GM21360 (cell line): Measurements from ENCODE around the gene AGL.
"Not testable (repeated sequence)": the region's sequence is repeated elsewhere in the genome, so short reads cannot be mapped to it uniquely, and the experiment has no call there.

Experiments
- ATAC-seq: cut with Tn5 transposase; IDR thresholded peaks from one replicate; pipeline ENCODE4 v1.9.1; 2021; ENCODE audit warnings: mild to moderate bottlenecking, moderate library complexity; ENCODE audit not compliant: unreplicated experiment

Gene AGL

DNA sequence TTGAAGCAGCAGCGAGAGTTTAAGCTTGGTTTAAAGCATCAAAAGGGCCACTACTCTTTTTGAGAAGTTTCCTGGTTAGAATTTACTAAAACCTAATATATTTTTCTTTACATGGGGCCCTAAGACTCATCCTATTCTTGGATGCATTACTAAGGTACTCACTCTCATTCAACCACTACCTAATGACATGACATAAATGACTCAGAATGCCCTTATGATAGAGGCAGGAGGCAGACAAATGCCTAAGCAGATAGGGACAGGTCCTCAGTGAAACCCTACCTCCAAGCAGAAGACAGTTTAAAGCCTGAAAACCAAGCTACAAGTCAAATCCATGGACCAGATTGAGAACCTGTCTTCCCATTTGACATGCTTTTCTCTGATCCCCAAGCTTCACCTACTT lies 85.4 kb downstream of the AGL start:
- ATAC-seq = no peak

GRCh38 chr1:99936071-99936470 lies 85.9 kb downstream of the AGL start:
- no peak for ATAC-seq

DNA sequence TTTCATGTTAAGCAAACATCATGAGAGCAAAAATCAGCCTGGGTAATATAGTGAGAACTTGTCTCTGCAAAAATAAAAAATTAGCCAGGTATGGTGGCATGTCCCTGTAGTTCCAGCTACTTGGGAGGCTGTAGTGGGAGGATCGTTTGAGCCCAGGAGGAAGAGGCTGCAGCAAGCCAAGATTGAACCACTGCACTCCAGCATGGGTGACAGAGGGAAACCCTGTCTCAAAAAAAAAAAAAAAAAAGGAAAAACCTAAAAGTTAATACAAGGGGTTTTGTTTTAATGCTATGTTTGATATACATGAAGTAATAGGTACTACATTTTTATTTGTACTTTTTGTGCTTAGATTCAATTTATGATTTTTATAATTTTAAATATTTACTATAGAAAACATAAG lies 92.6 kb downstream of the AGL start:
- ATAC-seq = no peak

DNA sequence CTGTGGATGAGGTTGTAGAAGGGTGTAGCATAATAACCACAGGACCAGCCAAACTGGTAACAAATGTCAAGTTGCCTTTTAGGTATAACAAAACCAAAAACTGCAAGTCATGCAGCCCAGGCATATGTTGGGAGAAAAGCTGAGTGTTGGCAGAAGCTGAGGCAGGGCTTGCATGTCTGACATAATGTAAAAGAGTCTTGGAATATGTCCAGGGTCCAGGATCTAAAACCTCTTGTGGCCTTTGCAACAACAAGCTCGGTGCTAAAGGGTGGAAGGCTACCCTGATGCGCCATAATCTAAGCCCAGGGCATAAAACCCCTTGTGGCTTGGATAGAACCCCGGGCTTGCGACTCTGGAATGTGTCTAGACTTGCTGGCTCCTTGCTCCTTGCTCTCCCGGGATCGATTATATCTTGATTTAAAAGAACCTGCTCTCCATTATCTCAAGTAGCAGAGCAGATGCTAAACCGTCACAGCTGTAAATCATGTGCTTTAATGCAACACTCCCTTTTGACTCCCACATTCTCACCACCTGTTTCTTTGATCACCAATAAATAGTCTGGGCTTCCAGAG lies 93.1 kb downstream of the AGL start:
- ATAC-seq = no peak

- no peak for ATAC-seq
Observed at GRCh38 chr1:99944192-99944591, 94.0 kb downstream of the AGL start.

- ATAC-seq = no peak
Observed at GRCh38 chr1:99945174-99945573, 95.0 kb downstream of the AGL start.

GRCh38 chr1:99950486-99950885 lies 100.3 kb downstream of the AGL start:
- ATAC-seq = no peak

DNA sequence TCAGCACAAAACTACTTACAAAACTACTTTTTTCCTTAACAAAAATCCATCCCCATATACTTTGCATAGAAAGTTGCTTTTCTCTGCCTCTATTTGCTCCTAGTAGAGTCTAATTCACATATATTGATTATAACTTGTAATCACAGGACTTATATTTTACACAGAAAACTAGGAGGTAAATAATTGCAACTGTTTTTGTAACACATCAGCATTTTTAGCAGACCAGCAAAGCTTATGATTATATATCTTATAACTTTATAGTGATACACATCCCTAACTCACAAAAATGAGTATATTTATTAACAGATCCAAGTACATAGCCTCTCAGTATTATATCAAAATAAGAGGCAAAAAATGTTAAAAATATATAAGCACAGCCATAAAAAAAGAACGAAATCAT lies 102.4 kb downstream of the AGL start:
- ATAC-seq = no peak

GRCh38 chr1:99955375-99955774 lies 105.2 kb downstream of the AGL start:
- no peak for ATAC-seq

DNA sequence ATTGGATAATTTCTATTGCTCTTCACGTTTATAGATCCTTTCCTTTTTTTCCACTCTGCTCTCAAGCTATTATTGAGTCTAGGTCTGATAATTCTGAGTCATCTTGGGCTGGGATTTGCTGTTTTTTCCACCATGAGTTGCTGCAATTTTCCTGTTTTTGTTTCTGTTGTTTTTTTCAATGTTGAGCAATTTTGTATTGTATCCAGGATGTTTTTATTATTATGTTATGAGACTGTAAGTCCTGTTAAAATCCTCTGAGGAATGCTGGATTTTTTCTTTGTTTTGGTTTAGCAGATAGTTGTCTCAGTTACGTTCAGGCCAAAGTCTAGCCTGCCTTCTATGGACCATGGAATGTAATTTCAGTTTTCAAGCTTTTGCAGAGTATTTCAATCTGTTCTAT lies 106.6 kb downstream of the AGL start:
- no peak for ATAC-seq

DNA sequence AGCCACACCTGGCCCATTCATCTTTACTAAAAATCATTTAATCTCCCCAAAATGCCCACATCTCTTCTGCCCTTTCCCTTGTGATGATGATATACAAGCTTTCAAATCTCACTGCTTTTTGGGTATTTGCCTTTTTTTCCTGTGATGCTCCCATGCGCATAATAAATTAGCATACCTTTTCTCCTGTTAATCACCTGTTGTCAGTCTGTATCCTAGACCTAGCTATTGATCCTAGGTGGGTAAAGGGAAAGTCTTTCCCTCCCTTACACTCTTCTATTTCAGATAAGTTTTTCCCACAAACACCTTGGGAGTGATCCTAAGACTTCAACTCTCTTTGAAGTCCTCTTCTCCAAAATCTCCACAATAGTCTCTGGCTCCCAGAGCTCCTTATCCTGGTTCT lies 107.7 kb downstream of the AGL start:
- no peak for ATAC-seq

DNA sequence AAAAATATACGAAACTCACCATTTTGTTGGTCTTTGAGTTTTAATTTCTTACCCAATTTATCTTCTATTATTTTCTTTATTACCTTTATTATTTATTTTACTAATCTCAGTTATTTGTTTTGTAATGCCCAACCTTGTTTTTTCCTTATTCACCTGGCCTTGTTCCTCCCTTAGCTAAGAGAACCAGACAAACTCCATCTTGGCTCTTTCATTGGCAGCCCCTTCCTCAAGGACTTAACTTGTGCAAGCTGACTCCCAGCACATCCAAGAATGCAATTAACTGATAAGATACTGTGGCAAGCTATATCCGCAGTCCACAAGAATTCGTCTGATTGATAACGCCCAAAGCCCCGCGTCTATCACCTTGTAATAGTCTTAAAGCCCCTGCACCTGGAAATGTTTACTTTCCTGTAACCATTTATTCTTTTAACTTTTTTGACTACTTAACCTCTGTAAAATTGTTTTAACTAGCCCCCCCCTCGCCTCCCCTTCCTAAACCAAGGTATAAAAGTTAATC lies 109.1 kb downstream of the AGL start:
- not testable (repeated sequence) for ATAC-seq

GRCh38 chr1:99960260-99960659 lies 110.1 kb downstream of the AGL start:
- ATAC-seq = not testable (repeated sequence)

DNA sequence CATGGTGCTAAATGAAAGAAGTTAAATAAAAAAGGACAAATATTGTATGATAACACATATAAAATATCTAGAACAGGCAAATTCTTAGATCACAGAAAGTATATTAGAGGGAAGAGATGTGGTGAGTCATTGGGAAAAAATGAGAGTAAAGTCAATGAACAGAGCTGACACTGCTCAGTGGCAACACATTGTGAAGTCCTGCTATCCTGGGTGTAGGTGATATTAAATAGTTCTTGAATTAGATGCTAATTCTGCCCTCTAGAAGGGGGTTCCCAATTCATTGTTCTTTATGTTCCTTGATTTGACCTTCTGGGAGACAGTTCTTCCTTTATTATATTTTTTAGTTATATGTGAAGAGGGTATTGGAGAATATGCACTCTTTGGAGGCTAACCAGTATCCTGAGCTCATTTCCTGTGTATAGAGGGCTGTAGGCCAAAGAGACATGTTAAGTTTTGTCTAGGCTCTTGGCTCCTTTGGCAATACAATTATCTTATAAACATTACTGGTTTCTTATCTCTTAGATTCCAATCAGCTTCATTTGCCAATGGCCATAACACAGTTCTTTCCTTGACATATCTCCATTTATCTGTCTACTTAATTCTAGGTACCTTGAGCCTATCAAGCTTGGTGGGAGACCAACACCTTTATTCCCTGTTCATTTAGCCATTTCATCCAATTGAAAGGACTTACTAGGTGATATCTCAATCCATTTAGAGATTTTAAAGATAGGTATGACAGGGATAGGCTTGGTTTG lies 113.1 kb downstream of the AGL start:
- no peak for ATAC-seq

GRCh38 chr1:99964806-99965205 lies 114.6 kb downstream of the AGL start:
- ATAC-seq = no peak

DNA sequence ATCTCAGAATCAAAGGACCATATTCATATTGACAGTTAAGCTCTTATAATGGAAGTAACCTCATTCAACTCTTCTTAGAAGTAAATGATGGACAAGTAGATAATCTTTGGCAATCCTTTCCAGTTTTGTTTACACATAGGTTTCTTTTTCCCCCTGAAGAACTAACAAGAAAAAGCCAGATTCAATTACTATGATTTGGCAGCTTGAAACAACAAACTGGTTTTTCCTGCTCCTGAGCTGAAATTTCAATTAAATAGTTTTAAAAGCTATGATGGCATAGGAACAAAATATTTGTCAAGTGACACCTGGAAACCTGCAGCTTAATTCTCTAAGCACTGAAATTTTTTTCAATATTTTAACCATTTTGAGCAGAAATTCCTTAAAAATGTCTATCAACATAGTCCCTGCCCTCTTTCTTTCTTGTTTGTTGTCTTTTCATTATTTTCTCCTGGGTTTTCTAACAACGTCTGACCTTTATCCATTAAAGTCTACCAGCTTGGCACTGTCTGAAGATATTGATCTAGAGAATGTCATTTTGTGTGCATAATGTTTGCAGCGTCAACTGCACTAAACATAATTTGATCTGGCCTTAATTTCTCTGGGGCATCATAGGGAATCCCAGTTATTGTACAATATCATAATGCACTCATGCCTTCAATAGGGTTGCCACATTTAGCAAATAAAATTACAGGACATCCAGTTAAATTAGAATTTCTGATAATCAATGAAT lies 115.7 kb downstream of the AGL start:
- no peak for ATAC-seq

DNA sequence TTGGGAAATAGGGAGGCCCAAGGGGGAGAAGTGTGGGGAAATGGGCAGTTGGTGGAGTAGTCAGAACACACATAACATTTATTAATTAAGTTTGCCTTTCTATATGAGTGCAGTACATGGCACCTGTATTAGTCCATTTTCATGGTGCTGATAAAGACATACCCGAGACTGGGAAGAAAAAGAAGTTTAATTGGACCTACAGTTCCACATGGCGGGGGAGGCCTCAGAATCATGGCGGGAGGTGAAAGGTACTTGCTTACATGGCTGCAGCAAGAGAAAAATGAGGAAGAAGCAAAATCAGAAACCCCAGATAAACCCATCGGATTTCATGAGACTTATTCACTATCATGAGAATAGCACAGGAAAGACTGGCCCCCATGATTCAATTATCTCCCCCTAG lies 118.1 kb downstream of the AGL start:
- ATAC-seq = no peak

GRCh38 chr1:99969260-99969728 lies 119.1 kb downstream of the AGL start:
- peak; percentile 17 for ATAC-seq

DNA sequence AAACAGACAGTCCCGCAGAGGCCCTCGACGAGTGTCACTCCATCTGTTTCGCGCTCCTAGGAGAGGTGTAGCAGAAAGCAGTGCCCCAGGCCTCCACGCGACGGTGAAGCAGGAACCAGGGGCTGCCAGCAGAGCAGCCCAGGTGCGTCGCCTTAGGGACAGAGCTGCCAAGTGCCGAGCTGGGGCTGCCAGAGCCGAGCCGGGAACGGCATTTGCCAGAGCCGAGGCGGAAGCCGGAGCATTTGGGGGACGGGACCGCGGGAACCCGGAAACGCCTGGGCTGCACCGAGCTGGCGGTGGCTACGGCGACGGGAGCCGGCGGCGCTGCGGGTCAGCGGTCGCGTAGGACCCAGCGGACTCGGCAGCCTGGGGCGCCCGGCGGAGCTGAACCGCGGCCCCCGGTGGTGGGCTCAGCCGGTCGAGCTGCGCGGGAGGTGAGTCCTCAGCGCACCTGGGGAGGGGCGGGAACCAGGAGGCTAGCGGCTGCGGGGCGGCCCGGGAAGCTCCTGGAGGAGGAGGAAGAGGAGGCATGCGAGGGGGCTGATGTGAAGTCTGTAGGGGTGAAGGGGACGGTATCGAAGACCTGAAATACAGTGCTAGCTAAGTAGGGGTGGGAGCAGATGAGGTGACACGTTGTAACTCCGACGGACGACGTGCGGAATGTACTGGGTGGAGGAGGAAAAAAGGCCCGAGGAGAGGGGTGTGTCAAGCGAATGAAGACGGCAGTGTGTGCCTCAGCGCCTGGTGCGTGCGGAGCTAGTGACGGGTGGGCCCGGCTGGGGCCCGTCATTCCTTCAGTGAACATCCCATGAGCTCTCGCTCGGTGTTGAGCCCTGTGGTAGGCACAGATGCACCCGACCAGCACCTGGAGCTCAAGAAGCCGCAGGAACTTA lies 119.8 kb downstream of the AGL start, which contains the start of gene SLC35A3:
Gene SLC35A3 (plus strand): TSS at position 268 of the 893 bp plus-strand sequence. CDS start 23,559 bp downstream, outside the sequence.
- peak; percentile 91 for ATAC-seq

- no peak for ATAC-seq
Observed at GRCh38 chr1:99970713-99971255, 120.6 kb downstream of the AGL start.
